Measurements from ENCODE around the gene SFT2D1. TPM values are rescaled to one million over a fixed set of nuclear protein-coding genes. Genes with fewer than 3 reads are reported as not detected.
A peak's percentile ranks its signal among the peaks of the same experiment; 100 is the strongest.

Gene SFT2D1
- total RNA-seq, 1 donor from 2014 or later = 23.5 TPM

DNA sequence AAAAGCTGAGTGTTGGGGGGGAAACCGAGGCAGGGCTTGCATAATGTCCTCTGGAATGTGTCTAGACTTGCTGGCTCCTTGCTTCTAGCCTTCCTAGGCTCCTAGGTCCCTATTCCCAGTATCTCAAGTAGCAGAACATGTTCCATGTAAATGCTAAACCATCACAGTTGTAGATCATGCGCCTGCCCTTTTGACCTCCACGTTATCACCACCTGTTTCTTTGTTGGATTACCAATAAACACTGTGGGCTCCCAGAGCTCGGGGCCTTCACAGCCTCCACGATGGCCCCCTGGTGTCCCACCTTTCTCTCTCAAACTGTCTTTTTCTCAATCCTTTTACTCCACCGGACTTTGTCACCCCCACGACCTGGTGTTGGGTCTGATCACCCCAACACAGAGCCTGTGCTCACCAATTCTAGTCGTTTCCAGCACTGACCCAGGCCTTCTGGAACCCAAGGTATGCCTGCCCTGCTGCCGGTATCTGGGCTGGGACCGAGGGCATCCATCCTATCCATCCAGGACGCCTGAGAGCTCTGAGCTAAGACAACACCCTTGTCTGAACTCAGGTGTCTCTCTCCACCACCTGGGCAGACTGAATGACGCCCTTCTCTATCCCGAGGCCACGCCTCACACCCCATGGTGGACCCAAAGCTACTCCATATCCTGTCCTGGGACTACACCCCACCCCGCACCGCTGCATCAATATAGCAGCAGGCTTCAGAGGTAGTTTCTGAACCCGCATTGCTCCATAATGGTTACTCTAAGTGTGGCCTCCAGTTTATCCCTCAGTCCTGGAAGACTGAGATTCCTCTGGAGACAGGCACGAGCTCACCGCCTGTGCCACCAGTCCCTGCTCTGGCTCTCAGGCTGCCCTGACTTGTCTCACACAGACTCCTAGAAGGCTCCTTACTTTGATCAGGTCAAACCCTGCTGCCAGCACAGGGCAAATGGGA, 24.8 kb downstream of the SFT2D1 start:
- no peak for TF ChIP-seq CTCF (IDR thresholded peaks at IDR 0.05; ENCODE audit: partially characterized antibody, unreplicated experiment)
- DNase-seq = no peak
- no peaks in the 10 kb centered on the region for H3K9me3 Mint-ChIP-seq (ENCODE audit: unreplicated experiment)
- no peaks in the 10 kb centered on the region for H3K36me3 Mint-ChIP-seq (ENCODE audit: unreplicated experiment)
- H3K4me1 Mint-ChIP-seq (ENCODE audit: low read depth, unreplicated experiment) = peaks cover 3% of the 10 kb centered on the region
- peaks cover 3% of the 10 kb centered on the region for H3K27me3 Mint-ChIP-seq (ENCODE audit: unreplicated experiment)
- H3K27ac Mint-ChIP-seq (ENCODE audit: unreplicated experiment) = no peak overlapping the region
- no peak overlapping the region for H3K4me3 Mint-ChIP-seq (ENCODE audit: unreplicated experiment)

GRCh38 chr6:166315436-166315835, 26.9 kb downstream of the SFT2D1 start:
- H3K9me3 Mint-ChIP-seq (ENCODE audit: unreplicated experiment) = no peaks in the 10 kb centered on the region
- peaks cover 3% of the 10 kb centered on the region for H3K4me1 Mint-ChIP-seq (ENCODE audit: low read depth, unreplicated experiment)
- no peak overlapping the region for H3K4me3 Mint-ChIP-seq (ENCODE audit: unreplicated experiment)
- DNase-seq = no peak
- H3K27me3 Mint-ChIP-seq (ENCODE audit: unreplicated experiment) = peaks cover 3% of the 10 kb centered on the region
- H3K27ac Mint-ChIP-seq (ENCODE audit: unreplicated experiment) = no peak overlapping the region
- no peaks in the 10 kb centered on the region for H3K36me3 Mint-ChIP-seq (ENCODE audit: unreplicated experiment)
- TF ChIP-seq CTCF (IDR thresholded peaks at IDR 0.05; ENCODE audit: partially characterized antibody, unreplicated experiment) = no peak

DNA sequence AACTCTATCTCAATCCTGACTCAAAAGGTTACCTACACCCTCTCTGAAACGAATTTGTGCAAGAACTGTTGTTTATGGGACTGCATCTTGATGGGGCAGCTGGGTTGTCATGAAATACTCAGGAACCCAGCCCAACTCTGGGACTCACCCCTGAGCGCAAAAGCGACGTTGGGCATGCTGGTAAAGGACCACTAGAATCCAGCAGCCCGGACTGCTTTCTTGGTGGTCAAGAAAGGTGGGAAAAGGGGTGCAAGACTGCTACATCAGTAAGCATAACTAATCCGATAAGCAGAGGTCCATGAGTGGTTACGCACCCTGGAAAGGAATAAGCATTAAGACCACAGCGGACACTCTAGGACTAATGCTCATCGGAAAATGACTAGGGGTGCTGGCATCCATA, 27.9 kb downstream of the SFT2D1 start:
- Mint-ChIP-seq H3K4me1 (ENCODE audit: low read depth, unreplicated experiment) (peaks cover 3% of the 10 kb centered on the region), H3K4me3 (ENCODE audit: unreplicated experiment) (no peak overlapping the region), H3K27ac (ENCODE audit: unreplicated experiment) (no peak overlapping the region), H3K36me3 (ENCODE audit: unreplicated experiment) (no peaks in the 10 kb centered on the region), H3K27me3 (ENCODE audit: unreplicated experiment) (peaks cover 6% of the 10 kb centered on the region), H3K9me3 (ENCODE audit: unreplicated experiment) (no peaks in the 10 kb centered on the region)
- no peak for TF ChIP-seq CTCF (IDR thresholded peaks at IDR 0.05; ENCODE audit: partially characterized antibody, unreplicated experiment)
- no peak for DNase-seq

- Mint-ChIP-seq H3K36me3 (ENCODE audit: unreplicated experiment) (no peaks in the 10 kb centered on the region), H3K4me3 (ENCODE audit: unreplicated experiment) (no peak overlapping the region), H3K9me3 (ENCODE audit: unreplicated experiment) (no peaks in the 10 kb centered on the region), H3K27me3 (ENCODE audit: unreplicated experiment) (peaks cover 7% of the 10 kb centered on the region), H3K27ac (ENCODE audit: unreplicated experiment) (no peak overlapping the region), H3K4me1 (ENCODE audit: low read depth, unreplicated experiment) (peaks cover under 1% of the 10 kb centered on the region)
- DNase-seq = peak; percentile 69
- TF ChIP-seq CTCF (IDR thresholded peaks at IDR 0.05; ENCODE audit: partially characterized antibody, unreplicated experiment) = peak; percentile 64
Observed at GRCh38 chr6:166313255-166314070, 28.9 kb downstream of the SFT2D1 start.
